GM23248 (cell line): ENCODE results near the gene PDCL3. TPM values are rescaled to one million over a fixed set of nuclear protein-coding genes. Genes with fewer than 3 reads are reported as not detected.

Experiments used
- DNase-seq: peaks from one replicate; pipeline ENCODE4 v3.0.0-alpha.2; 2015
- H2AFZ ChIP-seq: fragments of 200-600 bp; sonication (generic); 2 replicates; pipeline ENCODE4 v1.6.1; 2016; ENCODE audit warnings: antibody characterized with exemption
- H3F3A ChIP-seq: fragments of 200-600 bp; sonication (generic); 2 replicates; pipeline ENCODE4 v1.6.1; 2016; ENCODE audit warnings: mild to moderate bottlenecking, antibody characterized with exemption, mixed run types; ENCODE audit not compliant: insufficient read depth
- H3K27ac ChIP-seq: fragments of 200-600 bp; sonication (generic); 2 replicates; pipeline ENCODE4 v1.5.1; 2016; ENCODE audit warnings: mild to moderate bottlenecking
- H3K27me3 ChIP-seq: fragments of 200-600 bp; sonication (generic); replicated peaks from 2 replicates; pipeline ENCODE4 v1.6.1; 2016; ENCODE audit warnings: mild to moderate bottlenecking; ENCODE audit not compliant: insufficient read depth
- H3K36me3 ChIP-seq: fragments of 200-600 bp; sonication (generic); 2 replicates; pipeline ENCODE4 v1.6.1; 2016; ENCODE audit warnings: low read depth, mild to moderate bottlenecking
- H3K4me1 ChIP-seq: fragments of 200-600 bp; sonication (generic); 2 replicates; pipeline ENCODE4 v1.6.1; 2016; ENCODE audit warnings: mild to moderate bottlenecking; ENCODE audit not compliant: insufficient read depth
- H3K4me2 ChIP-seq: fragments of 200-600 bp; sonication (generic); one replicate; pipeline ENCODE4 v1.6.1; 2016; ENCODE audit warnings: mild to moderate bottlenecking; ENCODE audit not compliant: unreplicated experiment
- H3K4me3 ChIP-seq: fragments of 200-600 bp; sonication (generic); 2 replicates; pipeline ENCODE4 v1.5.1; 2016; ENCODE audit warnings: mild to moderate bottlenecking
- H3K79me2 ChIP-seq: fragments of 200-600 bp; sonication (generic); 2 replicates; pipeline ENCODE4 v1.6.1; 2016; ENCODE audit warnings: mild to moderate bottlenecking; ENCODE audit not compliant: insufficient read depth
- H3K9ac ChIP-seq: fragments of 200-600 bp; sonication (generic); 2 replicates; pipeline ENCODE4 v1.6.1; 2016; ENCODE audit warnings: mild to moderate bottlenecking
- H3K9me2 ChIP-seq: fragments of 200-600 bp; sonication (generic); 2 replicates; pipeline ENCODE4 v1.6.1; 2016; ENCODE audit warnings: mixed run types, mild to moderate bottlenecking, moderate library complexity; ENCODE audit not compliant: insufficient read depth
- H3K9me3 ChIP-seq: fragments of 200-600 bp; sonication (generic); one replicate; pipeline ENCODE4 v1.6.1; 2017; ENCODE audit warnings: low read depth
- H4K20me1 ChIP-seq: fragments of 200-600 bp; sonication (generic); 2 replicates; pipeline ENCODE4 v1.6.0; 2016; ENCODE audit not compliant: insufficient read depth
- EZH2 ChIP-seq: fragments of 200-600 bp; sonication (generic); IDR thresholded peaks from 2 replicates; pipeline ENCODE4 v1.6.1; 2018; ENCODE audit warnings: antibody characterized with exemption, mild to moderate bottlenecking; ENCODE audit not compliant: insufficient read depth, poor library complexity, severe bottlenecking
- EZH2phosphoT487 ChIP-seq: fragments of 200-600 bp; sonication (generic); IDR thresholded peaks from 2 replicates; pipeline ENCODE4 v1.6.1; 2018; ENCODE audit warnings: antibody characterized with exemption, moderate library complexity, mild to moderate bottlenecking, low read depth; ENCODE audit not compliant: insufficient read depth
- WGBS, 2 experiments: methylation state at CpG; one replicate each; pipeline ENCODE4 v1.1.6; 2015 to 2017; ENCODE audit warnings: low lambda C conversion rate in 2 of 2, low coverage in 1 of 2; ENCODE audit errors: missing lambda C conversion rate in 2 of 2; 5-methylcytosine and 5-hydroxymethylcytosine counted together
- in situ Hi-C: fragments of 300-500 bp; cut with MboI; formaldehyde crosslinking; loops from 2 replicates; pipeline ENCODE4 v1.15.0; 2020
- polyA plus RNA-seq: library from polyadenylated mRNA; unstranded; fragments of >200 nt; fragmentation: Nextera tagmentation; extraction: Ambion mirVana; gene quantifications from 2 replicates; pipeline ENCODE4 v1.2.1, GENCODE V29; 2016
- total RNA-seq: library from RNA; depleted of rRNA; stranded (reverse); fragments of >200 nt; shearing (Covaris generic); gene quantifications from 2 replicates; pipeline ENCODE4 v1.2.3, GENCODE V29; 2014

Gene PDCL3
- total and polyA plus RNA-seq, 2 experiments from 2014 or later: 12.1 to 33.1 TPM

- Histone ChIP-seq H3K4me2 (no peak overlapping the region), H3K9me2 (no peaks in the 10 kb centered on the region), H3K27ac (no peak overlapping the region), H3K79me2 (no peaks in the 10 kb centered on the region), H3K27me3 (no peaks in the 10 kb centered on the region), H3F3A (no peaks in the 10 kb centered on the region), H3K36me3 (no peaks in the 10 kb centered on the region), H3K4me1 (no peaks in the 10 kb centered on the region), H3K4me3 (no peak overlapping the region), H3K9me3 (no peaks in the 10 kb centered on the region), H4K20me1 (no peaks in the 10 kb centered on the region), H3K9ac (no peak overlapping the region), H2AFZ (no peak overlapping the region)
- no peak for TF ChIP-seq EZH2phosphoT487
- TF ChIP-seq EZH2: no peak
- WGBS, 2 experiments: 87 to 89% methylated on average over 5 of the region's 5 CpGs
- in situ Hi-C loops: no loop called here
- no peak for DNase-seq
Observed at GRCh38 chr2:100596465-100596864, 33.7 kb downstream of the PDCL3 start.

- Histone ChIP-seq H3K4me3 (no peak overlapping the region), H3K79me2 (no peaks in the 10 kb centered on the region), H3K9me3 (no peaks in the 10 kb centered on the region), H4K20me1 (no peaks in the 10 kb centered on the region), H3K4me2 (no peak overlapping the region), H3K36me3 (no peaks in the 10 kb centered on the region), H3F3A (no peaks in the 10 kb centered on the region), H3K27ac (no peak overlapping the region), H3K9ac (no peak overlapping the region), H3K9me2 (no peaks in the 10 kb centered on the region), H3K4me1 (peaks cover 9% of the 10 kb centered on the region), H2AFZ (no peak overlapping the region), H3K27me3 (no peaks in the 10 kb centered on the region)
- TF ChIP-seq EZH2phosphoT487 (no peak), EZH2 (no peak)
- no peak for DNase-seq
- in situ Hi-C loops: no loop called here
- WGBS, 2 experiments: 87 to 94% methylated on average over 3 of the region's 3 CpGs
Observed at GRCh38 chr2:100599566-100599965, 36.8 kb downstream of the PDCL3 start.

- H3K4me2 ChIP-seq: no peak overlapping the region
Observed at GRCh38 chr2:100601661-100602060, 38.9 kb downstream of the PDCL3 start.

GRCh38 chr2:100603414-100603813 is 40.6 kb downstream of the PDCL3 start:
- DNase-seq: no peak

More at GRCh38 chr2:100601661-100602060, 38.9 kb downstream of the PDCL3 start:
- H3K4me3 ChIP-seq: no peak overlapping the region
- in situ Hi-C loops: loop anchor here (25.0 kb wide), 1 partner anchor 611 kb away; no protein-coding TSS in a partner anchor
- H3K4me1 ChIP-seq: peaks cover 12% of the 10 kb centered on the region
- H3K36me3 ChIP-seq: no peaks in the 10 kb centered on the region
- H4K20me1 ChIP-seq: no peaks in the 10 kb centered on the region
- WGBS, 2 experiments: 94 to 98% methylated on average over 3 of the region's 3 CpGs
- no peaks in the 10 kb centered on the region for H3K27me3 ChIP-seq
- H3K79me2 ChIP-seq: no peaks in the 10 kb centered on the region
- DNase-seq: no peak
- H3K9ac ChIP-seq: no peak overlapping the region
- H3F3A ChIP-seq: no peaks in the 10 kb centered on the region
- TF ChIP-seq EZH2phosphoT487 (no peak), EZH2 (no peak)
- no peaks in the 10 kb centered on the region for H3K9me3 ChIP-seq
- H3K9me2 ChIP-seq: no peaks in the 10 kb centered on the region
- H2AFZ ChIP-seq: no peak overlapping the region
- H3K27ac ChIP-seq: no peak overlapping the region

More at GRCh38 chr2:100603414-100603813, 40.6 kb downstream of the PDCL3 start:
- Histone ChIP-seq H3K36me3 (no peaks in the 10 kb centered on the region), H3K9ac (no peak overlapping the region), H3K4me1 (peaks cover 12% of the 10 kb centered on the region), H3K27me3 (no peaks in the 10 kb centered on the region), H3F3A (no peaks in the 10 kb centered on the region), H3K4me3 (no peak overlapping the region), H3K4me2 (no peak overlapping the region), H3K9me3 (no peaks in the 10 kb centered on the region), H2AFZ (no peak overlapping the region), H3K9me2 (no peaks in the 10 kb centered on the region), H3K27ac (no peak overlapping the region), H3K79me2 (no peaks in the 10 kb centered on the region), H4K20me1 (no peaks in the 10 kb centered on the region)
- in situ Hi-C loops: loop anchor here (25.0 kb wide), 1 partner anchor 609 kb away; no protein-coding TSS in a partner anchor
- WGBS, 2 experiments: 82 to 87% methylated on average over 7 of the region's 7 CpGs
- TF ChIP-seq EZH2phosphoT487: no peak
